HG03175 (cell line): ENCODE results near the gene ITLN1.
"Not testable (repeated sequence)": the region's sequence is repeated elsewhere in the genome, so short reads cannot be mapped to it uniquely, and the experiment has no call there.

ENCODE experiments used
- ATAC-seq: cut with Tn5 transposase; IDR thresholded peaks from one replicate; pipeline ENCODE4 v1.9.1; 2021; ENCODE audit warnings: mild to moderate bottlenecking, moderate library complexity; ENCODE audit not compliant: unreplicated experiment

The ITLN1 gene

GRCh38 chr1:160883581-160884513, 1.1 kb downstream of the ITLN1 start:
- ATAC-seq = no peak

GRCh38 chr1:160882582-160882981, 2.4 kb downstream of the ITLN1 start:
- no peak for ATAC-seq

DNA sequence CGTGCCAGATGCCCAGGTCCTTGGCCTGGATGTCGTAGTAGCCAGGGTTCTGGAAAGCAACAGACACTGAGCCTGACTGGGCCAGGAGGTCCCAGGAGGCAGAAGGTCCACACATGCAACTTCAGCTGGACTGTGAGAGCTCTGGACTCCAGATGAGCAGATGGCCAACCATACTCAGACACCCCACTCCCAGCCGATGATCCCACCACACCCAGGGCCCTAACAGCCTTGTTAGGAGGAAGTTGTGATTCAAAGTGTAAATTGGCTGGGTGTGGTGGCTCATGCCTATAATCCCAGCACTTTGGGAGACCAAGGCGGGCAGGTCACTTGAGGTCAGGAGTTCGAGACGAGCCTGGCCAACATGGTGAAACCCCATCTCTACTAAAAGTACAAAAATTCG, 3.7 kb downstream of the ITLN1 start:
- not testable (repeated sequence) for ATAC-seq

GRCh38 chr1:160880216-160880615, 4.8 kb downstream of the ITLN1 start:
- ATAC-seq = no peak

GRCh38 chr1:160879056-160879455, 5.9 kb downstream of the ITLN1 start:
- no peak for ATAC-seq

DNA sequence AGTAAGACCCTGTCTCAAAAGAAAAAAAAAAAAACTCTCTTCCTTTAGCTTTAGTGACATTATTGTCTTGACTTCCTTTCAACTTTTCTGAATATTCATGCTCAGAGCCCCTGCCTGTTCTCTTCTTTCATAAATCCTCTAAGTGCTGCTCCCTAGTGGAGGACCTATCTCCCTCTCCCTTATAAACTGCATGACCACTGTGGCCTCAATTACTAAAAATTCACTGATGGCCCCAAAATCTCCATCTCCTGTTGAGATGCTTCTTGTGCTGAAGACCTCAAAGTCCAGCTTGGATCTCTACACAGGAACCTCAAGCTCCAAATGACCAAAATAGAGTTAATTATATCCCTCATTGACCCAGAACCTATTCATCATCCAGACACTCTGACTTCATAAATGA, 7.8 kb downstream of the ITLN1 start:
- no peak for ATAC-seq

DNA sequence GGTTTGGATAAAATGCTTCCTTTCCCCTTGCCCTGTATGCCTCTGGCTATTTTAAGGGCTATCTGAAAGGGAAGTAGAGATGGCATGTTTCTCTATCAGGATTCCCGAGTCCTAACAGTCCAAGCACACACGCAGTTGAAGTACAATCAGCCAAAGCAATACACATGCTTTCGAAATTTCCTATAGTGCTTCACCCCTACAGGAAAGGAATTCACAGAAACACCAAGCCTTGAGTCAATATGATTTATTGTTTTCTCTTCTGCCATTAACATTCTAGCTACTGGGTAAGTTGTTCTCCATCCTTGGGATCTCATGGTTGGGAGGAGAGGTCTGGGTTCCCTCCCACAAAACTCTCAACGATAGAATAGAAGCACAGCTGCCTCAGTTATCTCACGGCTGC, 8.7 kb downstream of the ITLN1 start:
- ATAC-seq = no peak

- not testable (repeated sequence) for ATAC-seq
These were observed 9.4 kb downstream of the ITLN1 start for GRCh38 chr1:160875591-160875990.

DNA sequence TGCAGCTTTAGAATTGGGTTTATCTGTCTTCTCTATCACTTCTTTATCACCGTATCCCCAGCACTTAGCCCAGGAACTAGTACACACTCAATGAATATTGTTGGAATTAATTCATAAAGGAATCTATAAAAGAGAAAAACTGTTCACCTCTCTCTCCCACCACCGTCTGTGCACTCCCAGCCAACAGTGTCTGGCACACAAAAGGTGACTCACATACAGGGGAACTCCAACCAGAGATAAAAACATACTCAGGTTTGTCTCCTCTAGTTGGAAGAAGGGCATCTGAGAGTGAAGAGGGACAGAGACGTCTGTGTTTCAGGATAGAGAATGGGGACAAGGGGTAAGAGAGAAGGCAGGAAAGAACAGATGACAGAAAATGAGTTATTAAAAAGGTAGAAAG, 10.0 kb downstream of the ITLN1 start:
- ATAC-seq = no peak

GRCh38 chr1:160868141-160868540, 16.8 kb downstream of the ITLN1 start:
- ATAC-seq = no peak

DNA sequence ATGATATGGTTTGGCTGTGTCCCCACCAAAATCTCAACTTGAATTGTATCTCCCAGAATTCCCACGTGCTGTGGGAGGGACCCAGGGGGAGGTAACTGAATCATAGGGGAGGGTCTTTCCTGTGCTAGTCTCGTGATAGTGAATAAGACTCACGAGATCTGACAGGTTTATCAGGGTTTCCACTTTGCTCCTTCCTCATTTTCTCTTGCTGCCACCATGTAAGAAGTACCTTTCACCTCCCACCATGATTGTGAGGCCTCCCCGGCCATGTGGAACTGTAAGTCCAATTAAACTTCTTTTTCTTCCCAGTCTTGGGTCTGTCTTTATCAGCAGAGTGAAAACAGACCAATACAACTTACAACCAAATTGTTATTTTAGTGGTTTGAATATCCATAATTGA, 17.3 kb downstream of the ITLN1 start:
- ATAC-seq = not testable (repeated sequence)

- ATAC-seq = no peak
These were observed 18.2 kb downstream of the ITLN1 start for GRCh38 chr1:160866695-160867260.

- ATAC-seq = no peak
These were observed 18.8 kb downstream of the ITLN1 start for GRCh38 chr1:160866001-160866694.

DNA sequence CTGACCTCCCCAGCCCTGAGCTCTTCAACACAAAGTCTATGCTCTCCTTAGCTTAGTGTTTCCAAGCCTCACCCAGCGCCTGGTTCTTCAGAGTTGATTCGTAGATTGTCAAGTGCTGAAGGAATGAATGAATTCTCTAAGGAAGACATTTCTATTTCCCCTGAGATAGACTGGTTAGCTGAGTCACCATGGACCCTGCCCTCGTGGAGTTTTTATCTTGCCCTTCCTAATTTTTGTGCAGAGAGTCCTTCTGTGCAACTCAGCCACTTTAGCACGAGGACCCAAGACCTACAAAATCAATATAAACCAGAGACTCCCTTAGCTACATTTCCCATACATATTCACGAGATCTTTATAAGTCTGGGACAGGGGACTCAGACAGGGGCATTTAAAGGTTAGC, 19.6 kb downstream of the ITLN1 start:
- ATAC-seq = no peak

DNA sequence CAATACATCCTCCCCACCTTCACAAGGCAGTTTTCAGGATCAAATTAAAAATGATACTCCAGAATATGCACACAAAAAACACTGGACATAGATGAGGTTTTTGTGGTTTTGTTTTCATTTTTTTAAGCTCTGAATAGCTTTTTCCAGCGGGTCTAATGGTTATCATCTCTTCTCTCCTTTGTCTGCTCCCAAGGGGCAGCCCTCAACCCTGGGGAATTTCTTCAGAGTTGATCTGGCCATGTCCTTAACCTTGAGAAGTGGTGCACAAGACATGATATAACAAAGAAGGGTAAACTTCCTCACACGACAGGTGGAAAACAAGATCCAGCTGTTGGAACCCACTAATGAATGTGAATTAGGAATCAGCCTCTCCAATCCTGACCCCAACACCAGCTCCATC, 20.8 kb downstream of the ITLN1 start:
- ATAC-seq = no peak

GRCh38 chr1:160863774-160864131, 21.2 kb downstream of the ITLN1 start:
- ATAC-seq = no peak

DNA sequence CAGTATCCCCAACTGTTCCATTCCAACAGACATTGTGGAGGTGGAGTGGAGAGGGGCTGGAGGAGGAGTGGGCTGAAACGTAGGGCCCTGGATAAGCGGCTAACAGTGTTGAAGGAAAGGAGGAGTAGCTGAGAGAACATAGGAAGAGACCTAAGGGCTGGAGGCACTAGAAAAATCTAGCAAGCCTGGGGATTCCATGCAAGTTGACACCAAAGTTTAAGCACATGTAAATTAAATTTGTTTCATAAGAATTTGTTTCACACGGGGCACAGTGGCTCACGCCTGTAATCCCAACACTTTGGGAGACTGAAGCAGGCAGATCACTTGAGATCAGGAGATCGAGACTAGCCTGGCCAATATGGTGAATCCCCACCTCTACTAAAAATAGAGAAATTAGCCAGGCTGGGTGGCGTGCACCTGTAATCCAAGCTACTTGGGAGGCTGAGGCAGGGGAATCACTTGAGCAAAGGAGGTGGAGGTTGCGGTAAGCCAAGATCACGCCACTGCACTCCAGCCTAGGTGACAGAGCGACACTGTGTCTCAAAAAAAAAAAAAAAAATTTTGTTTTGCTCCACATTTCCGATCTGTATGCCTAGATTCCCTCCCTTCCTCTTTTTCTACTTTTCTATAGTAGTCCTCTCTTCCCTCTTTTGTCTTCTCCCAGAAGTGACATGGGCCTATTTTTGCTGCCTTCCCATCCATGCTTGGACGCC, 21.8 kb downstream of the ITLN1 start:
- ATAC-seq = no peak

DNA sequence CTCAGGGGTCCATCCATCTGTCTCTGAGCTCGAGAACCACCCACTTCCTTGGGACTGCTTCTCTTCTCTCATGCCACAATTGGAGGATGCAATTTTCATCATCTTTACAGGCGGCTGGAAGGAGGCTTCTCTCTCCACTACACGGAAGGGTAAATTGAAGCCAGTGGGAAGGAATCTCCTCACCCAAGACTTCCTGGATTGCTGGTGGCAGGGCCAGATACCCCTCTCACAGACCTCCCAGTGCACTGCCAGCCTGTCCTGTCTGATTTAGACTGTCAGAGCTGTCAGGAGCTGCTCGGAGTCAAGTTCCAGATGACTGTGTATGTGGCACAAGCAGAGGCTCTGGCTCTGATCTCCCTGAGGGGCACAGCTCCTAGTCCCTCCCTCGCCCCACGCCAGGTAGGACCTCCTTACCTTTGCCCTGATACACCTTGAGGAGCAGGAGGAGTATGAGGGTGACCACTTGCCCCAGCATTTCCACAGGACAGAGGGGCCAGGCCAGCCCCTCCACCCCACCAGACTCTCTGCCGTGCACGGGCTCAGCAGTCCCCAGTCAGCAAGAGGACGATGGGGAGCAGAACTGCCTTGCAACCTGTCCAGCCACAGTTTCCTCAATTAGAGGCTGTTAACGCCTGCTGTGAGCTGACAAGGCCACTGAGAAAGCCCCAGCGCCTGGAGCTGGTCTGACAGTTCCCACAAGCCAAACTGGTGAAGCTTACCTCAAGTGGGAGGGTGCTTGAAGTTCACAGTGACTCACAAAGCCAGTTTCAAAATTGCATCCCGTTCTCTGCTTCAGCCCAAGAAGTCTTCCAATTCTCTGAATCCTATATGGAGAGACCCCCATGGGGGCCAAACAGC, 22.5 kb downstream of the ITLN1 start, which contains the start of gene CD244:
CD244 (minus strand) TSS at position 685 of the 858 bp plus-strand sequence; CDS start at position 475, 210 bp downstream.
- ATAC-seq = peak; percentile 79

DNA sequence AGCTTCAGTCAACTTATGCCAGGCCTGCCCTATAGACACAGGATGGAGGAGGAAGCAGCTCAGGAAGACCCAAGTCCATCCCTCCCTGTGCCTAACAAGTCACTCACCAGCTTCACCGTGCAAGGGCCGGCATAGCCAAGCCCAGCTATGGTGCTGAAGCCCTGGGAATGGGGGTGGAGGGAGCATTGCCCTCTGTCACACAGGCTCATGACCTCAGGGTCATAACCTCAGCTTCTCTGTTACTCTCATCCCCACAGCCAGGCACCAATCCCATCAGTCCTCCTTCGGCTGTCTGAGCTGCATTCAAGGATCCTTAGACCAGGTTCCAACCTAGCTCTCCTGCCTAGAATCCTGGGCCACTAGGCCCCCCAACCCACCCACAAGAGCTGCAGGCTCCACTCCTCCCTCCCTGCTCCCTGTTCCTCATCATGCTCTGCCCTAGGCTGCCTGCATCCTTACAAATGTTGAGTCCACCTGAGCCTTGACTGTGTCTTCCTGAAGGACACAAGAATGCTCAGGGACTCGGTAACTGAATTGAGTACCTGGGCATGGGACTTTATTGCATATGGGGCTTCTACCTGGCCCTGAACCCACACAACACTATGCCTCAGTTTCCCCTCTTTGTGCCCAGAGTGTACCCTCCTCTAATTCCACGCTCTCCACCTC, 24.0 kb downstream of the ITLN1 start:
- ATAC-seq = no peak

DNA sequence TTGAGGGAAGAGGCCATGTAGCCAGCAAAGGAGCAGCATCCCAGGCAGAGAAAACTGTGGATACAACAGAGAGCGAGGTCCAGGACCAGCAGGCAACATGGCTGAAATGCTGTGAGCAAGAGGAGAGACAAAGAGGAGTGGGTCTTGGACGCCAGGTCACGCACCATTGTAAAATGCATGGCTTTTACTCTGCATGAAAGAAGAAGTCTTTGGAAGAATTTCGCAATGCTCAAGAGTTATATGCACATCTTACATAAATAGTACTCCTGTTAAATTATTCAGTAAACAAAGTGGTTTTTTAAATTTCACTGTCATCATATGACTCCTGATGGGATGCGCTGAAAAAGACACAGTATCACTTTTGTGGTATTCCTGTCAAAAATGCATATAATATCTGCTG, 25.8 kb downstream of the ITLN1 start:
- ATAC-seq = no peak
